H9 (cell line): ENCODE results near the gene JARID2. TPM values are rescaled to one million over a fixed set of nuclear protein-coding genes. Genes with fewer than 3 reads are reported as not detected.

Experiments
- DNase-seq: peaks from one replicate; pipeline ENCODE4 v3.0.0-alpha.2; 2017
- H2AFZ ChIP-seq: one replicate; pipeline ENCODE4 v1.6.1; 2013; ENCODE audit warnings: mild to moderate bottlenecking, low read length, control low read depth, moderate library complexity
- H2AK5ac ChIP-seq: 2 replicates; pipeline ENCODE4 v1.6.1; 2013; ENCODE audit warnings: low read length, control low read depth, mixed read lengths; ENCODE audit not compliant: insufficient read length
- H2BK120ac ChIP-seq: one replicate; pipeline ENCODE4 v1.6.1; 2013; ENCODE audit warnings: low read depth, mild to moderate bottlenecking, low read length, control low read depth, inconsistent platforms; ENCODE audit not compliant: poor library complexity, severe bottlenecking
- H2BK12ac ChIP-seq: 2 replicates; pipeline ENCODE4 v1.6.1; 2013; ENCODE audit warnings: low read length, control low read depth, mixed read lengths, low read depth; ENCODE audit not compliant: insufficient read length
- H2BK15ac ChIP-seq: 2 replicates; pipeline ENCODE4 v1.6.1; 2013; ENCODE audit warnings: low read depth, low read length, control low read depth
- H2BK20ac ChIP-seq: one replicate; pipeline ENCODE4 v1.6.1; 2013; ENCODE audit warnings: low read depth, mild to moderate bottlenecking, low read length, control low read depth, inconsistent platforms; ENCODE audit not compliant: poor library complexity, severe bottlenecking
- H2BK5ac ChIP-seq: 2 replicates; pipeline ENCODE4 v1.6.1; 2013; ENCODE audit warnings: low read length, control low read depth, mixed read lengths; ENCODE audit not compliant: insufficient read length
- H3K14ac ChIP-seq: 2 replicates; pipeline ENCODE4 v1.6.1; 2013; ENCODE audit warnings: low read length, control low read depth; ENCODE audit not compliant: insufficient read depth
- H3K18ac ChIP-seq: 2 replicates; pipeline ENCODE4 v1.6.1; 2013; ENCODE audit warnings: low read depth, mild to moderate bottlenecking, mixed read lengths, low read length, control low read depth; ENCODE audit not compliant: insufficient read length
- H3K23ac ChIP-seq: 2 replicates; pipeline ENCODE4 v1.6.1; 2013; ENCODE audit warnings: low read length, control low read depth, mixed read lengths, low read depth; ENCODE audit not compliant: insufficient read length
- H3K23me2 ChIP-seq: 2 replicates; pipeline ENCODE4 v1.6.1; 2013; ENCODE audit warnings: low read depth, mild to moderate bottlenecking, mixed read lengths, low read length, control low read depth; ENCODE audit not compliant: insufficient read length, poor library complexity, severe bottlenecking
- H3K27ac ChIP-seq: 2 replicates; pipeline ENCODE4 v1.5.1; 2013; ENCODE audit warnings: low read length, control low read depth, mixed read lengths, low read depth; ENCODE audit not compliant: insufficient read length
- H3K27me3 ChIP-seq: 2 replicates; pipeline ENCODE4 v1.6.1; 2013; ENCODE audit warnings: low read length, control low read depth, inconsistent platforms; ENCODE audit not compliant: insufficient read depth
- H3K4ac ChIP-seq: 2 replicates; pipeline ENCODE4 v1.6.1; 2013; ENCODE audit warnings: low read depth, mild to moderate bottlenecking, control low read depth, inconsistent platforms, low read length, moderate library complexity
- H3K4me1 ChIP-seq: 2 replicates; pipeline ENCODE4 v1.6.1; 2013; ENCODE audit warnings: low read length, control low read depth, inconsistent platforms; ENCODE audit not compliant: insufficient read depth
- H3K4me2 ChIP-seq: 2 replicates; pipeline ENCODE4 v1.6.1; 2013; ENCODE audit warnings: low read length, control low read depth, mixed read lengths; ENCODE audit not compliant: insufficient read length, insufficient read depth
- H3K56ac ChIP-seq: 2 replicates; pipeline ENCODE4 v1.6.1; 2013; ENCODE audit warnings: low read depth, mild to moderate bottlenecking, mixed read lengths, low read length, control low read depth; ENCODE audit not compliant: insufficient read length
- H3K79me1 ChIP-seq: 2 replicates; pipeline ENCODE4 v1.6.1; 2013; ENCODE audit warnings: low read depth, mild to moderate bottlenecking, moderate library complexity, low read length, control low read depth, inconsistent platforms; ENCODE audit not compliant: insufficient read depth, poor library complexity, severe bottlenecking
- H3K79me2 ChIP-seq: 2 replicates; pipeline ENCODE4 v1.6.1; 2013; ENCODE audit warnings: low read length, control low read depth, inconsistent platforms; ENCODE audit not compliant: insufficient read depth
- H3K9ac ChIP-seq: 2 replicates; pipeline ENCODE4 v1.6.1; 2013; ENCODE audit warnings: low read length, control low read depth, mixed read lengths; ENCODE audit not compliant: insufficient read length; ENCODE audit errors: extremely low read depth
- H3K9me3 ChIP-seq: one replicate; pipeline ENCODE4 v1.6.1; 2013; ENCODE audit warnings: low read depth, low read length, inconsistent platforms; ENCODE audit not compliant: control insufficient read depth
- H3T11ph ChIP-seq: one replicate; pipeline ENCODE4 v1.6.1; 2013; ENCODE audit warnings: mild to moderate bottlenecking, low read length, control low read depth, inconsistent platforms
- H4K20me1 ChIP-seq: one replicate; pipeline ENCODE4 v1.6.1; 2013; ENCODE audit not compliant: control insufficient read depth, insufficient read length, insufficient read depth
- H4K5ac ChIP-seq: 2 replicates; pipeline ENCODE4 v1.6.1; 2013; ENCODE audit warnings: low read depth, mild to moderate bottlenecking, mixed read lengths, low read length, control low read depth; ENCODE audit not compliant: insufficient read length
- H4K8ac ChIP-seq: replicated peaks from 2 replicates; pipeline ENCODE4 v1.6.1; 2013; ENCODE audit warnings: low read length, control low read depth, mixed read lengths, low read depth; ENCODE audit not compliant: insufficient read length
- H4K91ac ChIP-seq: 2 replicates; pipeline ENCODE4 v1.6.1; 2013; ENCODE audit warnings: low read depth, mild to moderate bottlenecking, moderate library complexity, mixed read lengths, low read length, control low read depth; ENCODE audit not compliant: insufficient read length
- H3K27ac Mint-ChIP-seq, 3 experiments: 2 replicates in 2 of 3; 3 replicates in 1 of 3; pipeline ENCODE4 v1.8.0; 2020 to 2021; ENCODE audit warnings: mixed read lengths in 3 of 3, mild to moderate bottlenecking in 1 of 3, moderate library complexity in 1 of 3
- H3K27me3 Mint-ChIP-seq: 2 replicates; pipeline ENCODE4 v1.8.0; 2021; ENCODE audit warnings: low read depth, mild to moderate bottlenecking, moderate library complexity, mixed read lengths
- H3K36me3 Mint-ChIP-seq, 3 experiments: 2 replicates in 2 of 3; 3 replicates in 1 of 3; pipeline ENCODE4 v1.8.0; 2020 to 2021; ENCODE audit warnings: low read depth in 3 of 3, mixed read lengths in 3 of 3; ENCODE audit not compliant: insufficient read depth in 1 of 3
- H3K4me1 Mint-ChIP-seq, 2 experiments: 2 replicates each; pipeline ENCODE4 v1.8.0; 2020; ENCODE audit warnings: mixed read lengths in 2 of 2
- H3K4me3 Mint-ChIP-seq, 2 experiments: 2 replicates in 1 of 2; 3 replicates in 1 of 2; pipeline ENCODE4 v1.8.0; 2020 to 2021; ENCODE audit warnings: mild to moderate bottlenecking in 2 of 2, mixed read lengths in 2 of 2, moderate library complexity in 1 of 2
- H3K9me3 Mint-ChIP-seq, 2 experiments: 2 replicates in 1 of 2; 3 replicates in 1 of 2; pipeline ENCODE4 v1.8.0; 2020; ENCODE audit warnings: mild to moderate bottlenecking in 2 of 2, mixed read lengths in 2 of 2, moderate library complexity in 1 of 2
- WGBS: extraction: QIAGEN DNeasy Blood & Tissue Kit; methylation state at CpG from one replicate; pipeline ENCODE4 v1.1.7; 2013; ENCODE audit warnings: missing lambda C conversion rate, low lambda C conversion rate, mixed read lengths; ENCODE audit not compliant: insufficient read length; ENCODE audit errors: extremely low coverage; 5-methylcytosine and 5-hydroxymethylcytosine counted together
- total RNA-seq: library from RNA; stranded (reverse); gene quantifications from 2 replicates; pipeline ENCODE4 v1.2.1, GENCODE V29; 2021
- TF ChIP-seq, protein P1 (sequence below): fragments of 200-600 bp; sonication (generic); conservative IDR thresholded peaks from 3 replicates; pipeline ENCODE4 v1.8.0; 2021; ENCODE audit warnings: antibody characterized with exemption, mild to moderate bottlenecking

Gene JARID2
- total RNA-seq, 1 experiment from 2014 or later = 174 TPM

DNA sequence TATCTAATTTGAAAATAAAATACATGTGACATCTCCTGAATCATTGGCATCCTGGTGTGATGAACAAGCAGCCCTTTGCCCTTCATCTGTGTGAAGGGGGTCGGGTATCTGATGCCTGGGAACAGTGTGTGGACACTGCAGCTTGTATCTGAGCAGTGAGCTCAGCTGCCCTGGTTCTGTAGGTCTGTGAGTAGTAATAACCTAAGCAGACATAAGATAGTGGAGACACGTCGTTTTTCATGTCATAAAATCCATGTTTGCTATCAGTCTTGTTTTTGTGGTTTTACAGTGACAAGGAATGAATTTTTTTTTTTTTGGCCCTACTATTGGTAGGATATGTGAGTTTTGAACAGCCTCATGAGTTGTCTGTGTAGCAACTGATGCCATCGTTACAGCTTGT lies 133.0 kb downstream of the JARID2 start:
- Histone ChIP-seq H3K79me1 (no peaks in the 10 kb centered on the region), H2BK120ac (no peak overlapping the region), H4K91ac (no peak overlapping the region), H2BK15ac (no peak overlapping the region), H2BK20ac (no peak overlapping the region), H3K27ac (no peak overlapping the region), H3K23ac (no peak overlapping the region), H3K27me3 (no peaks in the 10 kb centered on the region), H4K20me1 (no peaks in the 10 kb centered on the region), H3K9ac (no peak overlapping the region), H3K79me2 (peaks cover 95% of the 10 kb centered on the region), H3T11ph (no peak overlapping the region), H3K4ac (no peak overlapping the region), H4K5ac (no peak overlapping the region), H3K18ac (no peak overlapping the region), H2AFZ (no peak overlapping the region), H4K8ac (no peak overlapping the region), H3K23me2 (no peaks in the 10 kb centered on the region), H2BK5ac (no peak overlapping the region), H3K56ac (no peak overlapping the region), H3K4me1 (peaks cover 25% of the 10 kb centered on the region), H3K9me3 (no peaks in the 10 kb centered on the region), H3K14ac (no peak overlapping the region), H2BK12ac (no peak overlapping the region), H2AK5ac (no peak overlapping the region), H3K4me2 (no peak overlapping the region)
- H3K9me3 Mint-ChIP-seq = no peaks in the 10 kb centered on the region
- TF ChIP-seq, protein P1, sequence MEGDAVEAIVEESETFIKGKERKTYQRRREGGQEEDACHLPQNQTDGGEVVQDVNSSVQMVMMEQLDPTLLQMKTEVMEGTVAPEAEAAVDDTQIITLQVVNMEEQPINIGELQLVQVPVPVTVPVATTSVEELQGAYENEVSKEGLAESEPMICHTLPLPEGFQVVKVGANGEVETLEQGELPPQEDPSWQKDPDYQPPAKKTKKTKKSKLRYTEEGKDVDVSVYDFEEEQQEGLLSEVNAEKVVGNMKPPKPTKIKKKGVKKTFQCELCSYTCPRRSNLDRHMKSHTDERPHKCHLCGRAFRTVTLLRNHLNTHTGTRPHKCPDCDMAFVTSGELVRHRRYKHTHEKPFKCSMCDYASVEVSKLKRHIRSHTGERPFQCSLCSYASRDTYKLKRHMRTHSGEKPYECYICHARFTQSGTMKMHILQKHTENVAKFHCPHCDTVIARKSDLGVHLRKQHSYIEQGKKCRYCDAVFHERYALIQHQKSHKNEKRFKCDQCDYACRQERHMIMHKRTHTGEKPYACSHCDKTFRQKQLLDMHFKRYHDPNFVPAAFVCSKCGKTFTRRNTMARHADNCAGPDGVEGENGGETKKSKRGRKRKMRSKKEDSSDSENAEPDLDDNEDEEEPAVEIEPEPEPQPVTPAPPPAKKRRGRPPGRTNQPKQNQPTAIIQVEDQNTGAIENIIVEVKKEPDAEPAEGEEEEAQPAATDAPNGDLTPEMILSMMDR = no peak
- DNase-seq = no peak
- H3K36me3 Mint-ChIP-seq = peaks cover 0 to 34% (median 6%) of the 10 kb centered on the region in 3 experiments; a peak in 5 of 7 replicates
- H3K27me3 Mint-ChIP-seq = no peaks in the 10 kb centered on the region
- no CpG with 5 or more reads among the region's 4 CpGs for WGBS
- H3K27ac Mint-ChIP-seq = no peak overlapping the region
- H3K4me1 Mint-ChIP-seq = peaks cover 57 to 67% of the 10 kb centered on the region in 2 experiments
- H3K4me3 Mint-ChIP-seq = no peak overlapping the region
